NCI-H1436 treated with DMSO at 0.1 percent for 48 hours (cell line): Measurements from ENCODE around the gene UCKL1.
"Not testable (repeated sequence)": the region's sequence is repeated elsewhere in the genome, so short reads cannot be mapped to it uniquely, and the experiment has no call there.

ENCODE experiments used
- DNase-seq: peaks from one replicate; lab custom pipeline; 2025; lab: John Stamatoyannopoulos, UW

Gene UCKL1

GRCh38 chr20:63972312-63973159 lies 16.3 kb upstream of the UCKL1 start:
- DNase-seq = no peak

- DNase-seq = not testable (repeated sequence)
These were observed 15.7 kb upstream of the UCKL1 start for GRCh38 chr20:63971960-63972311.

- no peak for DNase-seq
These were observed 14.7 kb upstream of the UCKL1 start for GRCh38 chr20:63970714-63971431.

DNA sequence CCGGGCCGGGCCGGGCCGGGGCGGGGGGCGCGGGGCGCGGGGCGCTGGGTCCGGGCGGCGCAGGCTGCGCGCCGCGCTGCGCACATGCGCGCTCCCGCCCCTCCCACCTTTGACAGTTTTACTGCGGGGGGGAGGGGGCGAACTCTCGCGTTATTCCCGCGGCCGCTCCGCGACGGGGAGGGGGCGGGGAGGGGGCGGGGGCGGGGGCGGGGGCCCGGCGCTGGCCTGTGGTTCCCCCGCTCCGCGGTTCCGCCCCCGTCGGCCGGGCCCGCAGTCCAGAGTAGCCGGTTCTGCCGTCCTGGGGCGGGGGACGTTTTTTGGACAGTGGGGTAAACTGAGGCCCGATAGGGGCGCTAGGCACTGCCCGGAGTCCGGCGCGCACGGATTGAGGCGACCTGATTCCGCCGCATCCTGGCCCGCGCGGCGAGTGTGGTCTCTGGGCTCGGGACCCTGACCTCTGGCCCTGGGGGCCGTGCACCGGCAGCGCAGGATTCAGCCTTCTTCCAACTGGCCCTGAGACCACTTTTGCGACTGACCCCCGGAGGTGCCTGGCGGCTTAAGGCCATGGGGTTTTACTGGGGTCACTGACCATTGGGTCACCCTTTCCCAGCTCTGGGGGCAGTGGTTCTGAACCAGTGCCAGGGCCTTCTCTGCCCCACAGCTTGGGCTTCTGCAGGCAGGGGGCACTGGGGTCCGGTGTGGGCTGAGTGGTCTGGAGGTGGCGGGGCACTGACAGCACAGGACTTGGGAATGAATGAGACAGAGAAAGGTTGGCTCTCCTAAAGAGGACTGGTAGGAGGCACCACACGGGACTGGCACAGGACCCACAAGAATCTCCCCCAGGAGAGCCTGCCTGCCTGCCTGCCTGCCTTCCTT lies 13.9 kb upstream of the UCKL1 start, which contains the start of gene ZNF512B:
Gene ZNF512B (minus strand): TSS at position 93 of the 876 bp plus-strand sequence. CDS start 1,980 bp downstream, outside the sequence.
- DNase-seq = no peak

GRCh38 chr20:63968928-63969760 lies 12.9 kb upstream of the UCKL1 start:
- no peak for DNase-seq

GRCh38 chr20:63968136-63968927 lies 12.1 kb upstream of the UCKL1 start:
- DNase-seq = no peak

- DNase-seq = no peak
These were observed 11.3 kb upstream of the UCKL1 start for GRCh38 chr20:63967330-63968135.

- no peak for DNase-seq
These were observed 10.7 kb upstream of the UCKL1 start for GRCh38 chr20:63966944-63967322.

DNA sequence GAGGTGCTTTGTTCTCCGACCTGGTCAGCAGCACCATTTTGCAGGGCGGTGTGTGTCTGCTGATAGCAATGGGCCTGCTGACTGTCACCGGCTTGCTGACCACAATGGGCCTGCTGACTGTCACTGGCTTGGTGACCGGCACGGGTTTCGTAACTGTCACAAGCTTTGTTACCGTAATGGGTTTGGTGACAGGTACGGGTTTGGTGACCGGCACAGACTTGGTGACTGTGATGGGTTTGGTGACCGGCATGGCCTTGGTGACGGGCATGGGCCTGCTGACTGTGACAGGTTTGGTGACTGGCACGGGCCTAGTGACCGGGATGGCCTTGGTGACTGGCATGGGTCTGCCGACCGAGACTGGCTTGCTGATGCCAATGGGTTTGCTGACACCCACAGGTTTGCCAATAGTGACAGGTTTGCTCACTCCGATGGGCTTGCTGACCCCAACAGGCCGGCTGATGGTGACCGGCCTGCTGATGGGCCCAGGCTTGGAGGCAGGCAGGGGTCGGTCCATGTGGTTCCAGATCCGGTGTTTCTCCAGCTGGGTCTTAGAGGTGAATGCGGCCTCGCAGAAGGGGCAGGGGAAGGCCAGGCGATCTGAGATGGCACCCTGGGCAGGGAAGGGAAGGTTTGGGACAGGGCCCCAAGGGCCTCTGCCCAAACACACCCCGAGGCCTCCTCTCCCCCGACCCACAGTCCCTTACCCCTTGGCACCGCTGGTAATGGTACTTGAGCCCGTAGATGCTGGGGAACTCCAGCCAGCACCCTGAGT lies 10.1 kb upstream of the UCKL1 start:
- no peak for DNase-seq

DNA sequence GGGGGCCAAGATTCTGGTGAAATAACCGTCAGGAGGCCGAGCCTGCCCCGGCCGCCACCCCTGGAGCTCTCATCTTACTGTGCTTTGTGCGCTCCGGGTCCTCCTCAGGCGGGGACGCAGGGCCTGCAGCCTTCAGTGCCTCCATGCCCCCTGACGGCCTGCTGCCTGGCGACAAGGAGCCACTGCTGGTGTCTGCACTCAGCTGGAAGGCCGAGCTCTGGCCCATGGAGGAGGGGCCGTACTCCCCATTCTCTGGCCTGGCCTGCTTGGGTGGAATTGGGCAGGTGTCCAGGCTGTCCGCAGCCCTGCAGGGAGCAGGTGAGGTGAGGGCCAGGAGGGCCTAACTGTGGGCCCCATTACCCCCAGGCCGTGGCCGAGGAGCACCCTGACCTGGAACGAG lies 8.2 kb upstream of the UCKL1 start:
- no peak for DNase-seq

DNA sequence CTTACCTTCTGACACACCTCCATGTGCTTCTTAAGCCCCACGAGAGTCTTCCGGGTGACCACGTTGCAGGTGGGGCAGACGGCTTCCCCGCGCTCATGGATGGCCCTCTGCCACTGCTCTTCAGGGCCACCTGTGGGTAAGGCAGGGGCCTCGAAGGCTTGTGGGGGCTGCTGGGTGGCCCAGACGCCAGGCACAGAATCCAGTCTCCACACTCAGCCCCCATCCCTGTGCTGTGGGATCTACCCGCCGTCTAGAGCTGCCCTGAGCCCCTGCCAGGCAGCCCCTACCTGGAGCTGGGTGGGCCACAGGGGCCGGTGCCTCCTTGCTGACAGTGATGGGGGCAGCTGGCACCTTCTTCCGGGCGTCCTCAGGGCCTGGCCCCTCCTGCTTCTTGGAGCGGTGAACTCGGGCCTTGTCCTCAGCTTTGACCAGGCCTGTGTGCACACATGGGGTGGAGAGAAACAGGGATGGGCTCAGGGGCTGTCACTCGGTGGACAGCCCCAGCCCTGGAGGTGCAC lies 7.6 kb upstream of the UCKL1 start:
- DNase-seq = no peak

GRCh38 chr20:63963348-63963741 lies 7.1 kb upstream of the UCKL1 start:
- no peak for DNase-seq

DNA sequence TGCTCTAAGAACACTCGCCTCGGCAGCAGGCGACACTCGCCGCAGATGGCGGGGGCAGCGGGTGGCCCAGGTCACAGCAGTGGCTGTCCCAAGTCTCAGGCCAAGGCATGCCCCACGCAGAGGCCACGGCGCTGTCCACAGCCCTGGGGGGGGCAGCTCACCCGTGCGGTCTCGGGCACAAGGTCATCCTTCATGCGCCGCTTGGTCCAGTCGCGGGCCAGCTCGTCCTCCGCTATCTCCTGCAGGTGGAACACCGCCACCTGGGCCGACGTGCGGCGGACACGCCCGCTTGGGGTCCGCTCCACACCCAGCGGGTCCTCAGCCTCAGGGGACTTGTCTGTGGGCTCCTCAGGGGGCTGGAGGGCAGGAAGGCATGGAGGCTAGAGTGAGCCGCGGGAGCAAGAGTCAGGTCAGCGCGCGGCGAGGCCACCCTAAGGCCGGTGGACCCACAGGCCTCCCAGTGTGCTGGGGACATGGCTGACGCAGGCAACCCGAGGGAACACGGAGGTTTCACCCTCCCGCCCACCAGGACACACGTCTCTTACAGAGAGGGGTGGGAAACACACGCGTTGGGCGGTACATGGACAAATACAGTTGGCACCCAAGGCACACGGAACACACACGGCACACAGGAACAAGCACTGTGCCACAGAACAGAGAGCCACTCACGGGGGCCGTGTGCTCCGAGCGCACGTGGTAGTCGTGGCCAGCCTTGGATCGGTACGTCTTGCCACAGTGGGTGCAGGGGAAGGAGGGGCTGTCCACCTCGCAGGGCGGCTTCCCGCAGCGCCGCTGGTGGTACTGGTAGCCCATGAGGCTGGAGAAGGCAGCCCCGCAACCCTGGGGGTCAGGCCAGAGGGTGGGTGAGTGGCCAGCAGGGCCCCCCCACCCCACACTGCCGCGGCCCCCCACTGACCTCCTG lies 6.5 kb upstream of the UCKL1 start:
- DNase-seq = no peak

GRCh38 chr20:63961664-63962425 lies 5.6 kb upstream of the UCKL1 start:
- no peak for DNase-seq

GRCh38 chr20:63960654-63961621 lies 4.7 kb upstream of the UCKL1 start:
- not testable (repeated sequence) for DNase-seq

DNA sequence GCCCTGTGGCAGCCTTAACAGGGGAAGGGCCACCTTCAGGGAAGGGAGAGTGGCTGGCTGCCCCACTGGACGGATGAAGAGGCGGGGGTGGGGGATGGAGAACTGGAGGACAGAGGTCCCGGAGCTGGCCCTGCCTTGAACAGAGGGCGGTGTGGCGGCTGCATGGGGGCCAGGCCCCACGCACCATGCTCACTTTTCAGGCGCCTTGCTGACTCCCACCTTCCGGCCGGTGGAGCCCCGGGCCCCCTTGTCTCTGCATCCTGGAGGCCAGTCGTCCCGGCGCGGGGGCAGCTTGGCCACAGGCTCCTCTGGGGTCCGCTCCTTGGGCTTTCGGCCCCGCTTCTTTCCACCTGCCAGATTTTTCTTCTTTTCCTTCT lies 3.5 kb upstream of the UCKL1 start:
- DNase-seq = no peak
